RPMI7951 (cell line): ENCODE results near the gene BBIP1. TPM values are rescaled to one million over a fixed set of nuclear protein-coding genes. Genes with fewer than 3 reads are reported as not detected.
"Not testable (repeated sequence)": the region's sequence is repeated elsewhere in the genome, so short reads cannot be mapped to it uniquely, and the experiment has no call there.

Experiments used
- DNase-seq: peaks from one replicate; pipeline ENCODE4 v3.0.0-alpha.2; 2012; ENCODE audit warnings: low read depth
- total RNA-seq: library from RNA; depleted of rRNA; stranded (reverse); fragments of >200 nt; shearing (Covaris generic); gene quantifications from 2 replicates; pipeline ENCODE4 v1.2.3, GENCODE V29; 2014

The BBIP1 gene
- total RNA-seq, 1 experiment from 2014 or later: 37.7 TPM

DNA sequence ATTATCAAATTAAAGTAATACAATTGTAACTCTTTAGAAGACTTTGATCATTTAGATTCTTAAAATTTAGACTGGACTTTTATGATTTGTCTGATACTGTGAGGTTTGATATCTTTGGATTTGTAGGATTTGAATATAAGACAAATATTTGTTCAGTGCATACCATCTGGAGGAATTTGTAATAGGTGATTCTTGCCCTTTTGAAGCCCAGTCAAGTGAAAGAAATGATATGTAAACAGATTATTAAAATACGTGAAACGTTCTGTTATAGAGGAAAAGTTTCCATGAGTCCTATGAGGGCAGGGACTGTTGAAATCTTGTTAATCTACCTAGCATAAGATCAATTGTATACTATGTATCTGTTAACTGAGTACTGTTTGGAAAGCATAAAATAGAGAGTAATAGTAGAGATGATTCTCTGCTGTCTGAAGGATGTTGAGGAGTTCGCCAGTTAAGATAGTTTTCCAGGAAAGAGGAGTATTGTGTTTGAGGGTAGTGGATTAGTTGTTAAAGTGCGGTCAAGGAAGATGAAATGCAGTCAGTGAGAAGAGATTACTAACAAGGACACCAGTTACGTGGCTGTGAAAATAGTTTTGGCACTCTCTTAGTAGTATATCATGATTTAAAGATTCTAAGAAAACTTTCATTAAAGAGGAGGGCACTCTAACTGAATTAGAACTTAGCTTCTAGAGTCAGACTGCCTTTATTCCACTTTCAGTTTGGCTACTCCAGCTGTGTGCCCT is 32.9 kb downstream of the BBIP1 start:
- no peak for DNase-seq

DNA sequence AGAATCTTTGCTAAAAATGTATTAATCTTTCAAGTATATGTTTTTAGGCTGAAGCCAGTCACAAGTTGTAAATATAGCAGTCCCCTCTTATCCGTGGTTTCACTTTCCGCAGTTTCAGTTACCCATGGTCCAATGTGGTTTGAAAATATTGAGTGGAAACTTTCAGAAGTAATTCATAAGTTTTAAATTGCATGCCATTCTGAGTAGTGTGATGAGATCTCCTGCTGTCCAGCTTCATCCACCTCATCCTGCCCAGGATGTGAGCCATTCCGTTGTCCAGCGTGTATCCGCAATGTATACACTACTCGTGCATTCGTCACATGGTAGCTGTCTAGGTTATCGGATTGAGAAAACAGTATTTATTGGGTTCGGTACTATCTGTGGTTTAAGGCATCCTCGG is 35.1 kb downstream of the BBIP1 start:
- no peak for DNase-seq

DNA sequence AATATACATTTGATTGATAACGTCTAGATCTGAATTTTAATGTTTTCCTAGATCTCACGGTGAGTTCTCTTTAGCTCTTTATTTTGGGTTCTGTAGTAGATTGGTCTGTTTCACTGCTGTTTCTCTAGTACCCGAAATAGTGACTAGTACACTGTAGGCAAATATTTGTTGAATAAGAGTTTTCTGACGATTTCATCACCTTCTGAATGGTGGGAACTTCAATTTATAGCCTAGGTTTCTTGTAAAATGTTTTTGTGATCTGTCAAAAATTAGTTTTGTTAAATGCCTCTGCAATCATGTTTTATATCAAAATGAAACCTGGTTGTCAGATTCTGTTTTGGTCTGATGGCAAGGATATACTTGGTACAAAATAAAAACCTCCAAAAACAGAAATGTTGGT is 37.1 kb downstream of the BBIP1 start:
- no peak for DNase-seq

DNA sequence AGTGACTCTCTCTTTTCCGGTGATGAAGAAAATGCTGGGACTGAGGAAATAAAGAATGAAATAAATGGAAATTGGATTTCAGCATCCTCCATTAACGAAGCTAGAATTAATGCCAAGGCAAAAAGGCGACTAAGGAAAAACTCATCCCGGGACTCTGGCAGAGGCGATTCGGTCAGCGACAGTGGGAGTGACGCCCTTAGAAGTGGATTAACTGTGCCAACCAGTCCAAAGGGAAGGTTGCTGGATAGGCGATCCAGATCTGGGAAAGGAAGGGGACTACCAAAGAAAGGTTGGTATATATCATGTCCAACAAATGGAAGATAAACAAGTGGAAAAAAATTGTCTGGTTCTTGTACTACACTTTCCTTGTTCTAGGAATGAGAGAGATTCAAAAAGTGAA is 37.7 kb downstream of the BBIP1 start:
- no peak for DNase-seq

DNA sequence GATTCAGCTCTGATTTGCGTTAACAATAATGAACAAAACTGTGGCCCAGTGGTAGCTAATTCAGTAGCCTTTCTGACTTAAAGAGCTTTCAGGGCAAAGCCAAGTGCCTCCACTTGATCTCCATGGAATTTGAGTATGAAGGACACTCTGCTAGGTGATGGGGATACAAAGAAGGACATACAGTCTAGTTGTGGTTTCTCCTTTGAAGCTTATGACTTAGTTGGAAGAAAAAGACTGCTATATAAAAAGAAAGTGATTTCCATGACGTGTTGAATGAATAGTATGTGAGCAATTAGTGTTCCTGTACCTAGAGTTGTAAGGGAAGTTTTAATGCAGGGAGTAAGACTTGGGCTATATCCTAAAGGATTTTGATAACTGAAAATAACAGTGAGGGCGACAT is 39.0 kb downstream of the BBIP1 start:
- DNase-seq: no peak

DNA sequence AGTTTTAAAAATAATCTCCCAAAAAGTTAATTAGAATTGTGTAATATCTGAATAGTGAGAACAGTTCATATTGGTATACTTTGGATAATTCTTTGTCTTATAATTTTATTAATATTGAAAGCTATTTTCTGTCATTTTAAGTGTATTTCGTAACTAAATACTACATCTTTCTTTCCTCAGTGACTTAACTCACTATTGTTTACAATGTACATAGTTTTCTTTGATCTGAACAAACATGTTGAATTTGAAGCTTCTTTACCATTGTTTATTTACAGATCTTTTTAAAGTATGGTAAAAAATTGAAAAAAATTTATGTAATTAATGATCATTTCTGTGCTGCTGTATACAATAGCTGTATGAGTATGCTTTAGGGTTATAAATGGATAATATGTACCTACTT is 42.2 kb downstream of the BBIP1 start:
- no peak for DNase-seq

DNA sequence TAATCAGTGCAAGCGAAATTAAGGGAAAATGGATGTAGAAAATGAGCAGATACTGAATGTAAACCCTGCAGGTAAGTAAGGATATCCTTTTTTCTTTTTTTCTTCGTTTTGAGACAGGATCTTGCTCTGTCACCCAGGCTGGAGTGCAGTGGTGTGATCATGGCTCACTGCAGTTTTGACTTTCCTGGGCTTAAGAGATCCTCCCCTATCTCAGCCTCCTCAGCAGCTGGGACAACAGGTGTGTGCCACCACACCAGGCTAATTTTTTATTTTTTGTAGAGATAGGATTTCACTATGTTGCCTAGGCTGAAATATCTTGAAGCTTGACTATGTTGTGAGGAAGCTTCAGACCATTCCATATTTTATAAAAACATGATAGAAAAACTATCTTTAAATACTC is 43.0 kb downstream of the BBIP1 start:
- DNase-seq: no peak

DNA sequence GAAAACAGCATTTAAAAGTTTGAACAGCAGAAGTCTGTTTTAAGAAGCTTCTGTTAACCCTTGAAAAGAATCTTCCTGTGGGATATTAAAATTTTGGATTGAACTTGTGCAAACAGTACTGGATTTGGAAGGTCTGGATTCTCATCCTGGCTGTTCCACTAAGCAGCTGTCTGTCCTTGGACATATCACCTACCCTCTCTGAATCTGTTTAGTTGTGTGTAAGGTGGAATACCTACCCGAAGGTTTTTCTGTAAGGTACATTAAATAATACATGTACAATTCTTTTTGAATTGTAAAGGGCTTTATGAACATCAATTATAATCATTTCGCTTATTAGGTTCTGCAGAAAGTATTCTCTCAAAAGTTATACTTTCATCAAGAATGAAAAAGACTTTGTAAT is 45.0 kb downstream of the BBIP1 start:
- DNase-seq: no peak

DNA sequence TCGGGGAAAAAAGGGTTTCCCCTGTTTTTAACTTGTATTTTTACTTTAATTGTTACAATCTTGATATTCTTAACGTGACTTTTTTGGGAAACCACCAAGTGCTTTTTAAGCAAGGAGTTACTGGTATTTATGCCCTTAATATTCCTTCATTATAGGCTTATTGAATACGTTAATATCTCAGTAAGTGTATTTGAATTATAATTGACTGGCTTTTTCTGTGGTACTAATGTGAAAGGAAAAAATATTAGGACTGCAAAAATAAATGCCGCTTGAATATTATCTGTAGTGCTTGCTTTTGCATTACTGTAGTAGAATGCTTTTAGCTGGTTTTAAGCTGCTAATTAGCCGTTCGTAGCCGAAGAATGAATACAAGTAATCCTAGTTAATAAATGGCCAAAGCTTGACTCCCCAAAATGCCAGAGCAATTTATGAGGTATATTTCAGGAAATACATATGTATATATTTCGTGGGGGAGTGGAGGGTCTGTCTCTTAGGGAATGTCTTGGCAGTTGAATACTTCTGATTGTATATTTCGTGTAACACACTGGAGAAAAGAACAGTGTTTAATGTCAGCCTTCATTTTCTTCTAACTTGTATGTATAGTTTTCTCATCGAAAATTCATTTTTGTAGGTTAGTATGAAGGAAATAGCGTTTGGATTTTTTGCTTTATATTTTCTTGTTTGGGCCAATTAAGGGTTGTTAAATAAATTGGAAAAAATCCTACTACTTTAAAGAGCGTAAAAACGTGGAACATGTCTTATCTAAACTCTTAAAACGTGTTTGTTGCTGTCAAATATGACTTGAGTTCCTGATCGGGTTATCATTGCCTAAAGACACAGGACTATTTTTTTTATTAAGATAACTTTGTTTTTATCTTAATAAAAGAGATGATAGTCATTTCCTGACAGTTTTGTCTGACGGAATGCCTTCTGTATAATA is 45.7 kb downstream of the BBIP1 start:
- no peak for DNase-seq

DNA sequence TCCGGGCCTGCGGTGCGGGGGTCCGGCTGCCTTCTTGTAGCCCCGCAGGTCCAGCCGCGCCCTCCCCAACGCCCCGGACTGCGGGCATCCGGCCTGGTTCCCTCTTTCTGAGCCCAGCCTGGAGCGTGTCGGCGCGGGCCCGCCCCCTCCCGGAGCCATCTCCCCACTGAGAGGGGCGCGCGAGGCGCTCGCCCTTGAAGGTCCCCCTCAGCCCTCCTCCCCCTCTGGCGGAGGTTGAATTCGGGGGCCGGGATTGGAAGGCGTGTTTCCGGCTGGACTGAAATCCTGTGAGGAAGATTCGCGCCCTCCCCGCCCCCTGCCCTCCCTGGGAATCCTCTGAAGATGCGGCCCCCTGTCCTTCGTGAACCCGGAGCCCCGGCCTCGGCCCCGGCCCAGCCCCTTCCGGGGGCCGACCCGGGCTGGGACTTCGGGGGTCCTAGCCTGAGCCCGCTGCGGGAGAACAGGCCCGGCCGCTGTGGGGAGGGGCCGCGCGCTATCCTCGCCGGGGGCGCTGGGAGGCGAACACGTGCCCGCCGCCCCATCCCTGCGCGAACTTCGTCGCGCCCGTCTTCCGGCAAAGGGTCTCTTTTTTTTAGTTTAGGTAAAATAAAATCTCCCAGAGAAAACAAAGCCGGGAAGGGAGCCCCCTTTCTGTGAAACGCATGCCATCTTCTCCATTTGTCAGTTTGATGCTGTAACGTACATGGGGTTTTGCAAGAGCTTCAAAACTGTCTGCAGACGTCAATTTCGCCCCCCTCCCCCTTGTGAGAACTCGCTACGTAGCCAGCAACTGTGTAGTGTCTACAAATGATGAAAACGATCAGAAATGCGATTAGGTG is 46.6 kb downstream of the BBIP1 start:
- DNase-seq: peak; percentile 66

DNA sequence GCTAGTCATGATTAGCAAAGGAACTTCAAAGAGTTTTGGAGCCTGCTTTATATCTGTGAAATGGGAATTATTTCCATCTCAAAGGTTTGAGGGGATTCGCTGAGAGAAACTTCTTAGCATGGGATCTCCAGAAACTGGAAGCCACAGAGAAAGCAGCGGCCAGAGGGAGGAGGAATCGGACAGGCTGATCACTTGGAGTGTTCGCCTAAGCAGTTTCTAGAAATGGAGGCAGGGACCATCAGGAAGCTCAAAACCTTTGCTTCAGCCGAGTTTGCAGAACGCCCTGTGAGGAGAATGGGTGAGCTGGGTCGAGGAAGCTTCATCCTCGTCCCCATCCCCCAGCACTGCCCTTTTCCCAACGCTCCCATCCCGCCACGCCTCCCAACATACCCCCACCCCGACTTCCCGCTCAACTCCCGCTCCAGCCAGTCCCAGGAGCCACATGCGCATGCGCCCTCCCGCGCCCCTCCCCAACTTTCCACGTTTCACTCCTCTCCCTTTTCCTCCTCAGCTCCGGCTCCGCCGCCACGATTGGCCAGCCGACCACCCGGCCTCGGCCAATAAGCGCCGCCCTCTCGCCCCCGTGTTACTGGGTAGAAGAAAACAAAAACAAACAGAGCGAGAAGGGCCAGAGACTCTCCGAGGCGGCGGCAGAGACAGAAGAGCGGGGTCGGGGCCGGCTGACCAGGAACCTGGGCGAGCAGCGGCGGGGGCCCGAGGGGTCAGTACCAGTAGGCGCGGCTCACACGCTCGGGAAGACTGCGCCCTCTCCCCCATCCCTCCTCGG is 47.5 kb downstream of the BBIP1 start, which contains the start of gene PDCD4:
Gene PDCD4, plus strand, starts transcription at position 631 of the 787 bp plus-strand sequence. CDS start 4,100 bp downstream, outside the sequence.
- DNase-seq: peak; percentile 94

DNA sequence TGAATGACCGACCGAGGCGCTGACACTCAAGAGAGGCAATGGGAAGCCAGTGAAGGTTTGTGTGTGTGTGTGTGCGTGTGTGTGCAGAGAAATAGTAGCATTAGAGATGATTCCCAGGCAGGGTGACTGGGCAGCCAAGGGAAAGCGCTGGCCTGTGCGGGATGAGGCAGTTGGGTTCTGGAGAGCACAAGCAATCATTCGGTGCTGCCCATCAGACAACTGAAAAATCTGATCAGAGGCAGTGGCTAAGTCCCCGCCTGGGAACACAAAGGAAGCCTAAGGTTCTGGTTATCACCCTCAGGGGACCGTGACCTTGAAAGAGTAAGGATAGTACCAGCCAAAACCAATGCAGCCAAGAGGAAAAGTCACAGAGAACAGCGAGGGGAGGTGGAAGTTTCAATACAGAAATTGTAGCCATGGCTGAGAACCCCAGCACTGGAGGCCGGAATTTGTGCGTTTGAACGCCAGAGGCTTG is 48.1 kb downstream of the BBIP1 start:
- DNase-seq: peak; percentile 51

DNA sequence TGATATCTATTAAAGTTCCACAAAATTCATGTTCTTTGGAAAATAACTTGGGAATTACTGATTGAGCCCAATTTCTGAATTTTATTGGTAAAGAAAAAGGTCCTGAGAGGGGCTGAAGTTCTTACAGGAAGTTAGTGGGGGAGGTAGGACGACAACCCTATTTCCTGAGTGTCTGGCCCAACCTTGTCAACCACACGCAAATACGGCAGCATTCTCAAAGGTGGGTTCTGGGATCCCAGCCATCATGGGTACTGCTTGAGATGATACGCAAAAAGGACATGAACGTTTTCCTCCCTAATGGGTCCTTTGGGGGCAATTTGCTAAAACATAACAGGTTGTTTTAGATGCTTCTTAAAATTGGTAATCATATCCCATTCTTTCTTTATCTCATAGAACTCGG is 50.0 kb downstream of the BBIP1 start:
- no peak for DNase-seq

DNA sequence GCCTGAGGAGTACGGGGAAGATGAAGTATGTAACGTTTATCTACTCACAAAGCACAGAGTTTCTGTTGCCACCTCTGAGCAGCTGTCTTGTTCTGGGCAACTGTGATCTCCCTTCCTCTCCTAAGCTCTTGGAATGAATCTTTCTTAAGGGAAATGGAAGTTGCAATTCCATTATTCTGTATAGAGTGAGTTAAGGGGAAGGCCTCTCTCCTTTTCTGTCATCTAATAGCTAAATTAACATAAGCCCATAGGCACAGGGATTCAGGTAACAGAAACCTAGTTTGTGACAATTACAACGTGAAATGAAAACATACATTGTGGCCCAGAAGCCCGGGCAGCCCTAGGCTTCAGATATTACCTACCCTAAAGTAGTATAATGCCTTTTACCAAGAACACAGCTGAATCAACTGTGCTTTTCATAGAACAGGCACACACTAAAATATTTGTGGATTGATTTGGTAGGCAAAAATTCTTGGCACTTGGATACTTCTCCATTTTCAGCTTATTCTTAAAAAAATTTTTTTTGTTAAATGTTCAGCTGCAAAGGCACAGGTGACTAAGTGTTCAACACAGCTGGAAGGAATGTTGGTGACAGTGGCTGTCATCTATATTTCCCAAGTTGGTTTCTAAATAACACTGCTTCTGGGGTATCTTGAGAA is 51.0 kb downstream of the BBIP1 start:
- DNase-seq: no peak

DNA sequence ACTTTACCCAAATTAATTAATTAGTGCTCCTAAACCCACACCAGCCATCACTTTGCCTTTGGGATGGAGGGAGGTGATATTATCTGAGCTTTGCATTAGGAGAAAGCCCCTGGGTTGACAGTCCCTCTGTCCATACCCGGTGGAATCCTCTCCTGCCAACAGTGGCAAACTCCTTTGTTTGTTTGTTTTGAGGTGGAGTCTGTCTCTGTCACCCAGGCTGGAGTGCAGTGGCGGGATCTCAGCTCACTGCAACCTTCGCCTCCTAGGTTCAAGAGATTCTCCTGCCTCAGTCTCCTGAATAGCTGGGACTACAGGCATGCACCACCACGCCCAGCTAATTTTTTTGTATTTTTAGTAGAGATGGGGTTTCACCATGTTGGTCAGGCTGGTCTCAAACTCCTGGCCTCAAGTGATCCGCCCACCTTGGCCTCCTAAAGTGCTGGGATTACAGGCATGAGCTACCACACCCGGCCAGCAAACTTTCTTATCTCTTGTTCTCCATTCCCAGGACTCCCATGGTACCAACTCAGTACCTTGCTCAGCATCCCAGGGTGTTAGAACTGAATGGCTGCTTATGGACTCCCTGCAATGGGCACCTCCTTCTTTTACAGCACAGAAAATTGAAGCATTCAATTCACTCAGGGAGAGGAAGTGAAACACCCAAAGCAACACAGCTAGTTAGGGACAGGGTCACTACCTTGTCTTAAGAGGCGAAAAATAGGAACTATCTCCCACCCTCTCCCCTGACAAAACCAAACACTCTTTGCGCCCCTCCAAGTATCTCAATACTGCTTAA is 51.8 kb downstream of the BBIP1 start:
- not testable (repeated sequence) for DNase-seq

DNA sequence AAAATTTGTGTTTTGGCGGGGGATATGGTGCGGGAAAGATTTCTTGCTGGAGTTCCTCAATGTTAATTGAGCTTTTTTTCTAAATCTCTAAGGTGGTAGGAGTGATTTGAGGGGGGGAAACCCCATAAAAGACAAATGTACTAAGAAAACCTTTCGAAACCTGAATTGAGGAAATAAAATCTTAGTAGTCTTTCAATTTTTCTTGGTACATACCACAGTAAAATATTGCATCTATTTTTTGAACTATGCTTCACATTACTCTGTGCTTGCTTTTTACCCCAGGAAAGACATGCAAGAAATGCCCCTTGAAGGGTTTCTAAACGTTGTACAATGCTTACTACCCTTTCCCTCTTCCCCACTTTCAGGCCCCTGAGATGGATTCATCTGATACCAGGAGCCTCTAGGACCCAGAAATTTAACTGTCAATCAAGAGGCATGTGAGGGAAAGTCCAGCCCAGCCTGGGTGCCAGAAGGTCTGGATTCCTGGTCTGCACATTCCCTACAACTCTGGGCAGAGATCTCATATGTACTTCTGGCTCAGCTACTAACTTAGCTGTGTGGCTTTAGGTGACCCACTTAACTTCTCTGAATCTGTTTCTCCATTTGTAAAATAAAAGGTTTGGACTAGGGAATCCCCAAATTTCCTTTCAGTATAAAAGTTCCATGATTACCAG is 53.0 kb downstream of the BBIP1 start:
- DNase-seq: no peak

DNA sequence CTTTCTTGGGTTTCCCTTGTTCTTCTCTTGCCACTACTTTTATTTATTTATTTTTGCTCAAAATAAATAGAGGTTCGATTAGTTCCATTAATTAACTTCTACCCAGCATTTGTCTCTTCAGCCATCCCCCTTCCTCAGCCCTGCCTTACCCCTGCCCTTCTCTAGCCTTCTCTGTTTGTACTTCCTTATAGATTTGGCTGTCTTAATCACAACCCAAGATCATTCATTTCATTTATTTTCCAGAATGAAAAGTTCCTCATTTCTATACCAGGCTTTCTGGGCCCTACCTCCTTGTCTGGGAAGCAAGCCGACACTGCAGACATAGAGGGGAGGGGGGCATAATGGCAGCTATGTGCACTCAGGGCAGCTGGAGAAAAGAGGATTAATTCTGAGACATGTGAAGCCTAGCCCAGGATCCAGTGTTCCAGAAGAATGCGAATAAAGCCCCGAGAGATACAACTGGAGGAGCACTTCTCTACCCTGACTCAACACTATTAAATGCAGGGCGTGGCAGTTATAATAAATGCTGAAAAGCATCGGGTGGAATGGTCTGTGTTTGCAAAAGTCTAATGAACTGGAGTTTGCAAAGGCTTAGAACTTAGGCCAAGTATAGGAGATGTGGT is 53.7 kb downstream of the BBIP1 start:
- DNase-seq: peak; percentile 25

DNA sequence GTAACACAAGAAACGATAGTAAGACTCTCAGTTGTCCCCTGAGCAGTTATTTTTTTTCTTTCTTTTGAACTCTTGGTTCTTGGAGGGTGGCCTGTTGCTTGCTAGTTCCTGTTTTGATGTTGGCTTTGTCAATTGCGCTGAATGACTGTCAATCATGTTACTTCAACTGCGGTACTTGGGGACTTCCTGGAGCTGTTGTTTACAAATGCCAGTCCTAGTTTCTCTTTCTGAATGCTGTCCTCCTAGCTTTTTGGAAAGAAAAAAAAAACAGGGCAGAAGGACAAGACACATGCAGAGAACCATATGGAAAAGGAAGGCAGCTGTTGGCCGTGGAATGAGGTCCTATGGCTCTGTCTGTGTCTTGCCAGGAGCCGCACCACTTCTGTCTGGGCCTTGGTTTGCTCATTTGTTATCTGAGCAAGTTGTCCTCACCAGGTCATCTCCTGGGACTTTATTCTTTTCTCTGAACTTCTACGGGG is 54.3 kb downstream of the BBIP1 start:
- DNase-seq: no peak
